HL-60 (cell line): Measurements from ENCODE around the gene POLR2M.

Experiments
- DNase-seq, 2 experiments: peaks; one replicate each; pipeline ENCODE4 v3.0.0-alpha.2; 2010 to 2020; ENCODE audit warnings: low read depth in 1 of 2, low spot score in 1 of 2
- H3K27ac ChIP-seq: fragments of 250-450 bp; sonication (Bioruptor Pico); replicated peaks from 2 replicates; pipeline ENCODE4 v1.5.1; 2020; ENCODE audit warnings: mild to moderate bottlenecking, moderate library complexity
- H3K27me3 ChIP-seq: fragments of 250-450 bp; sonication (Bioruptor Pico); 2 replicates; pipeline ENCODE4 v1.5.1; 2021; ENCODE audit warnings: mild to moderate bottlenecking, moderate library complexity; ENCODE audit not compliant: insufficient read depth, poor library complexity, severe bottlenecking
- H3K4me3 ChIP-seq: replicated peaks from 2 replicates; pipeline ENCODE4 v1.5.1; 2011; ENCODE audit warnings: mild to moderate bottlenecking, control low read depth, low read length; ENCODE audit not compliant: insufficient read depth
- GABPA ChIP-seq: IDR thresholded peaks from 2 replicates; pipeline ENCODE4 v1.6.1; 2012; ENCODE audit warnings: low read depth
- POLR2AphosphoS5 ChIP-seq: IDR thresholded peaks from 2 replicates; pipeline ENCODE4 v1.6.1; 2012; ENCODE audit warnings: low read depth
- SPI1 ChIP-seq: IDR thresholded peaks from 2 replicates; pipeline ENCODE4 v1.6.1; 2012; ENCODE audit warnings: low read depth, mild to moderate bottlenecking, borderline replicate concordance
- TF ChIP-seq, protein P1 (sequence below): IDR thresholded peaks from one replicate; pipeline ENCODE4 v1.5.1; 2011; ENCODE audit warnings: low read length, control low read depth, inconsistent platforms; ENCODE audit not compliant: insufficient read depth
- TF ChIP-seq, protein P2 (sequence below): IDR thresholded peaks from 2 replicates; pipeline ENCODE4 v1.6.1; 2012; ENCODE audit warnings: low read depth; ENCODE audit not compliant: insufficient replicate concordance

The POLR2M gene

DNA sequence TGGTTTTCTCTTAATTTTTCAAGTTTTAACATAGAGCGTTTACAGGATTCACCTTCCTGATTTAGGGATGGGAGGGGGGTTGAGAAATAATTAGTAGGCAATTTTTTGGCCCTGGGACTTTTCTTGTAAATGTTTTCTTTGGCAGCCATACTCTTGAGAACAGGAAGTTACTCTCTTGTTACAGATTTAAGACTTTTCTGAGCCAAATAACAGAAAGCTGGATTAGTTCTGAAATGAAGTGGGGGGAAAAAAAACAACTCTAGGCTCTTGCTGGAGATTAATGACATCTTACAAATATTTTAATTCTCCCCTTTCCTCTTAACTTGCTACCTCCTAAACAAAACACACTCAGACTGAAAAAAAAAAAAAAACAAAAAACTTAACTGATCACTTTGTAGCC is 13.8 kb upstream of the POLR2M start:
- Histone ChIP-seq H3K27me3 (no peaks in the 10 kb centered on the region), H3K27ac (no peak overlapping the region), H3K4me3 (no peak overlapping the region)
- no peak for DNase-seq
- TF ChIP-seq, protein P1, sequence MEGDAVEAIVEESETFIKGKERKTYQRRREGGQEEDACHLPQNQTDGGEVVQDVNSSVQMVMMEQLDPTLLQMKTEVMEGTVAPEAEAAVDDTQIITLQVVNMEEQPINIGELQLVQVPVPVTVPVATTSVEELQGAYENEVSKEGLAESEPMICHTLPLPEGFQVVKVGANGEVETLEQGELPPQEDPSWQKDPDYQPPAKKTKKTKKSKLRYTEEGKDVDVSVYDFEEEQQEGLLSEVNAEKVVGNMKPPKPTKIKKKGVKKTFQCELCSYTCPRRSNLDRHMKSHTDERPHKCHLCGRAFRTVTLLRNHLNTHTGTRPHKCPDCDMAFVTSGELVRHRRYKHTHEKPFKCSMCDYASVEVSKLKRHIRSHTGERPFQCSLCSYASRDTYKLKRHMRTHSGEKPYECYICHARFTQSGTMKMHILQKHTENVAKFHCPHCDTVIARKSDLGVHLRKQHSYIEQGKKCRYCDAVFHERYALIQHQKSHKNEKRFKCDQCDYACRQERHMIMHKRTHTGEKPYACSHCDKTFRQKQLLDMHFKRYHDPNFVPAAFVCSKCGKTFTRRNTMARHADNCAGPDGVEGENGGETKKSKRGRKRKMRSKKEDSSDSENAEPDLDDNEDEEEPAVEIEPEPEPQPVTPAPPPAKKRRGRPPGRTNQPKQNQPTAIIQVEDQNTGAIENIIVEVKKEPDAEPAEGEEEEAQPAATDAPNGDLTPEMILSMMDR = no peak
- no peak for TF ChIP-seq POLR2AphosphoS5
- TF ChIP-seq, protein P2, sequence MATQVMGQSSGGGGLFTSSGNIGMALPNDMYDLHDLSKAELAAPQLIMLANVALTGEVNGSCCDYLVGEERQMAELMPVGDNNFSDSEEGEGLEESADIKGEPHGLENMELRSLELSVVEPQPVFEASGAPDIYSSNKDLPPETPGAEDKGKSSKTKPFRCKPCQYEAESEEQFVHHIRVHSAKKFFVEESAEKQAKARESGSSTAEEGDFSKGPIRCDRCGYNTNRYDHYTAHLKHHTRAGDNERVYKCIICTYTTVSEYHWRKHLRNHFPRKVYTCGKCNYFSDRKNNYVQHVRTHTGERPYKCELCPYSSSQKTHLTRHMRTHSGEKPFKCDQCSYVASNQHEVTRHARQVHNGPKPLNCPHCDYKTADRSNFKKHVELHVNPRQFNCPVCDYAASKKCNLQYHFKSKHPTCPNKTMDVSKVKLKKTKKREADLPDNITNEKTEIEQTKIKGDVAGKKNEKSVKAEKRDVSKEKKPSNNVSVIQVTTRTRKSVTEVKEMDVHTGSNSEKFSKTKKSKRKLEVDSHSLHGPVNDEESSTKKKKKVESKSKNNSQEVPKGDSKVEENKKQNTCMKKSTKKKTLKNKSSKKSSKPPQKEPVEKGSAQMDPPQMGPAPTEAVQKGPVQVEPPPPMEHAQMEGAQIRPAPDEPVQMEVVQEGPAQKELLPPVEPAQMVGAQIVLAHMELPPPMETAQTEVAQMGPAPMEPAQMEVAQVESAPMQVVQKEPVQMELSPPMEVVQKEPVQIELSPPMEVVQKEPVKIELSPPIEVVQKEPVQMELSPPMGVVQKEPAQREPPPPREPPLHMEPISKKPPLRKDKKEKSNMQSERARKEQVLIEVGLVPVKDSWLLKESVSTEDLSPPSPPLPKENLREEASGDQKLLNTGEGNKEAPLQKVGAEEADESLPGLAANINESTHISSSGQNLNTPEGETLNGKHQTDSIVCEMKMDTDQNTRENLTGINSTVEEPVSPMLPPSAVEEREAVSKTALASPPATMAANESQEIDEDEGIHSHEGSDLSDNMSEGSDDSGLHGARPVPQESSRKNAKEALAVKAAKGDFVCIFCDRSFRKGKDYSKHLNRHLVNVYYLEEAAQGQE = no peak
- no peak for TF ChIP-seq GABPA
- TF ChIP-seq SPI1 = no peak

DNA sequence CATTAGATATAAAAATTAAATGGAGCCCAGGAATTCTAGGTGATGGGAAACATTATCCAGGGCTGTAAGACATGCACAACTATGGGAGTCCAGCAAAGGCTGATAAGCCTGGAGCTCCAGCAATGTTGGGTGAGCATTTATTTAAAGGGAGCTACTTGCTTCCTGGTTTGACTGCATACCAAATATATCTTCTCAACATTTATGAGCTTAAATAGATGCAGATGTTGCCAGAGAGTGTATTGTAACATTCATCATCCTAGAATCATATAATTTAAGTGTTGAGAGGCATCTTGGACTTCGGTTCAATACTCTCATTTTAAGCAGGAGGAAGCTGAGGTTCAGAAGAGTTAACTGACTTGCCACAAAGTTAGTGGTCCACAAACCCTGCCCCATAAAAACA is 12.2 kb upstream of the POLR2M start:
- H3K4me3 ChIP-seq = no peak overlapping the region
- no peak overlapping the region for H3K27ac ChIP-seq
- peaks cover 5% of the 10 kb centered on the region for H3K27me3 ChIP-seq
- TF ChIP-seq, protein P2 = no peak
- TF ChIP-seq GABPA (no peak), POLR2AphosphoS5 (no peak), SPI1 (no peak)
- TF ChIP-seq, protein P1 = no peak
- DNase-seq = no peak

DNA sequence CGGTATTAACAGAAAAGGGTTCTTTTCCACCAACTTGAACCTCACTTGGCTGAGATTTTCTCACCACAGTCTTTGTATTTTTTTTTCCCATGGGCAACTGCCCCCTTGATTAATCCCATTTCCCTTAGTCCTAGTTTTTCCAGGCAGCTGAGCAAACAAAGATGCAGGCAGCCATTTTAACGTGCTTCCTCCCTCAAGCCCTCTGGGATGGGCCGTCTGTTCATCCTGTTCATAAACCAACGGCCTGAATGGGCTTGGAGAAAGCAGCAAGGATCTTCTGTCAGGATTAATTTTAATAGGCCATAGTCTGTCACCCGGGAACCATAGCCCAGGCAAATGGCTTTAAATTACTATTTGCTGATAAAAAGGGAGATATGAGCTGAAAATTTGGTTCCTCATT is 10.4 kb upstream of the POLR2M start:
- DNase-seq = no peak
- Histone ChIP-seq H3K27ac (no peak overlapping the region), H3K27me3 (peaks cover 5% of the 10 kb centered on the region), H3K4me3 (no peak overlapping the region)
- TF ChIP-seq, protein P1 = no peak
- no peak for TF ChIP-seq SPI1
- TF ChIP-seq GABPA = no peak
- TF ChIP-seq, protein P2 = no peak
- no peak for TF ChIP-seq POLR2AphosphoS5
